GM12878 (cell line): Measurements from ENCODE around the gene MTAP. TPM values are rescaled to one million over a fixed set of nuclear protein-coding genes. Genes with fewer than 3 reads are reported as not detected.

Experiments used
- ATAC-seq: fragments of 200-7000 bp; cut with Tn5 transposase; 3 replicates; pipeline ENCODE4 v1.9.1; 2020; ENCODE audit warnings: mild to moderate bottlenecking, moderate library complexity
- BruUV-seq: library from RNA; stranded (reverse); fragments of 400-500 nt; replicated peaks from 2 replicates; lab custom pipeline; 2021; lab: Mats Ljungman, UMichigan
- CTCF ChIA-PET: fragments of 300-600 bp; sonication (Branson Sonifier 250); formaldehyde crosslinking; extraction: SDS; loops from one replicate; lab custom pipeline; 2021; ENCODE audit warnings: inconsistent platforms; lab: Yijun Ruan, JAX
- POLR2A ChIA-PET: fragments of 350-600 bp; formaldehyde crosslinking; extraction: SDS; loops from one replicate; lab custom pipeline; 2021; ENCODE audit warnings: inconsistent platforms; lab: Charles Lee
- RAD21 ChIA-PET: fragments of 300-600 bp; sonication (Branson Sonifier 250); formaldehyde crosslinking; loops from one replicate; lab custom pipeline; 2023; ENCODE audit warnings: antibody characterized with exemption; ENCODE audit not compliant: unreplicated experiment; lab: Charles Lee
- SMC1A ChIA-PET: fragments of 300-600 bp; sonication (Branson Sonifier 250); formaldehyde crosslinking; loops from one replicate; lab custom pipeline; 2023; ENCODE audit not compliant: unreplicated experiment, uncharacterized antibody; lab: Charles Lee
- DNase-seq: peaks from one replicate; pipeline ENCODE4 v3.0.0-alpha.2; 2011; ENCODE audit warnings: low read depth, low spot score
- FAIRE-seq: peaks from 3 replicates; lab custom pipeline; 2011; peaks lifted over from hg19 to GRCh38; lab: Jason Lieb, UNC
- H2AFZ ChIP-seq: 2 replicates; pipeline ENCODE4 v1.6.0; 2011; ENCODE audit warnings: low read depth, low read length, control low read depth; ENCODE audit not compliant: control insufficient read depth
- H3K27ac ChIP-seq: 2 replicates; pipeline ENCODE4 v1.5.1; 2011; ENCODE audit warnings: control low read depth; ENCODE audit not compliant: control insufficient read depth, insufficient read depth
- H3K27me3 ChIP-seq, 2 experiments: replicated peaks in 1 of 2; 2 replicates each; pipeline versions ENCODE4 v1.6.0 to v1.6.1; 2011; ENCODE audit warnings: low read length in 1 of 2; ENCODE audit not compliant: control insufficient read depth in 2 of 2, insufficient read depth in 2 of 2
- H3K36me3 ChIP-seq, 2 experiments: 2 replicates each; pipeline ENCODE4 v1.5.1; 2011; ENCODE audit warnings: low read length in 1 of 2; ENCODE audit not compliant: control insufficient read depth in 2 of 2, insufficient read depth in 2 of 2
- H3K4me1 ChIP-seq: 2 replicates; pipeline ENCODE4 v1.6.1; 2011; ENCODE audit warnings: mild to moderate bottlenecking, low read length, moderate library complexity, mixed read lengths; ENCODE audit not compliant: control insufficient read depth, insufficient read depth
- H3K4me2 ChIP-seq: 2 replicates; pipeline ENCODE4 v1.6.0; 2011; ENCODE audit warnings: control low read depth; ENCODE audit not compliant: control insufficient read depth, insufficient read depth
- H3K4me3 ChIP-seq: fragments of 200-600 bp; sonication (generic); 2 replicates; pipeline ENCODE4 v1.5.1; 2016
- H3K79me2 ChIP-seq: 2 replicates; pipeline ENCODE4 v1.6.0; 2011; ENCODE audit warnings: low read length; ENCODE audit not compliant: control insufficient read depth, insufficient read depth
- H3K9ac ChIP-seq: 2 replicates; pipeline ENCODE4 v1.8.0; 2011; ENCODE audit warnings: low read length, control low read depth, mixed read lengths; ENCODE audit not compliant: control insufficient read depth, insufficient read depth
- H3K9me3 ChIP-seq: replicated peaks from 3 replicates; pipeline ENCODE4 v1.5.1; 2011; ENCODE audit warnings: mild to moderate bottlenecking, low read length; ENCODE audit not compliant: control insufficient read depth, insufficient read depth
- H4K20me1 ChIP-seq: 2 replicates; pipeline ENCODE4 v1.6.0; 2011; ENCODE audit not compliant: control insufficient read depth, insufficient read depth
- CBX3 ChIP-seq: fragments of 200-600 bp; sonication (generic); IDR thresholded peaks from 2 replicates; pipeline ENCODE4 v1.6.1; 2016; ENCODE audit warnings: low read depth, borderline replicate concordance
- CBX5 ChIP-seq: sonication (generic); IDR thresholded peaks from 2 replicates; pipeline ENCODE4 v1.6.1; 2016; ENCODE audit warnings: low read depth, moderate library complexity, mild to moderate bottlenecking, inconsistent platforms
- HCFC1 ChIP-seq: fragments of 150-350 bp; IDR thresholded peaks from 2 replicates; pipeline ENCODE4 v1.6.1; 2014; ENCODE audit warnings: low read length
- IKZF2 ChIP-seq, 2 experiments: fragments of 450-650 bp; IDR thresholded peaks; 2 replicates each; pipeline ENCODE4 v1.6.1; 2017; ENCODE audit warnings: mild to moderate bottlenecking in 2 of 2, moderate library complexity in 2 of 2
- SREBF2 ChIP-seq: IDR thresholded peaks from 2 replicates; pipeline ENCODE4 v1.6.1; 2012; ENCODE audit warnings: mild to moderate bottlenecking, low read length
- STAT3 ChIP-seq: IDR thresholded peaks from 2 replicates; pipeline ENCODE4 v1.6.1; 2011; ENCODE audit warnings: low read depth, low read length, improper control_type of control experiment
- SUZ12 ChIP-seq: fragments of 200-600 bp; sonication (generic); IDR thresholded peaks from one replicate; pipeline ENCODE4 v1.6.1; 2018; ENCODE audit warnings: antibody characterized with exemption, mild to moderate bottlenecking; ENCODE audit not compliant: unreplicated experiment
- ZSCAN29 ChIP-seq: fragments of 450-650 bp; IDR thresholded peaks from 2 replicates; pipeline ENCODE4 v1.6.1; 2017; ENCODE audit warnings: mild to moderate bottlenecking, moderate library complexity
- WGBS: methylation state at CpG from one replicate; pipeline ENCODE4 v1.1.6; 2016; ENCODE audit warnings: low lambda C conversion rate; ENCODE audit not compliant: insufficient replicate concordance, insufficient coverage; ENCODE audit errors: missing lambda C conversion rate; 5-methylcytosine and 5-hydroxymethylcytosine counted together
- in situ Hi-C: fragments of 300-500 bp; cut with MboI; formaldehyde crosslinking; loops from 9 replicates; pipeline ENCODE4 v1.14.3; 2018; ENCODE audit warnings: mixed read lengths
- intact Hi-C: fragments of 100-400 bp; cut with micrococcal nuclease; formaldehyde crosslinking; loops from one replicate; pipeline ENCODE4 v1.14.2; 2022; ENCODE audit not compliant: unreplicated experiment
- polyA plus RNA-seq, 11 experiments: library from polyadenylated mRNA; depleted of rRNA in 4 of 11; unstranded in 6 of 11; stranded (reverse) in 5 of 11; fragments of >200 nt; fragmentation: Nextera tagmentation in 4 of 11; fragmentation: Illumina TruSeq in 1 of 11; extraction: Ambion mirVana in 4 of 11; extraction: Trizol in 1 of 11; gene quantifications; 1 replicate in 1 of 11; 2 replicates in 10 of 11; pipeline versions ENCODE4 v1.2.1 to v1.2.3, GENCODE V29; 2011 to 2016; ENCODE audit warnings: inconsistent platforms in 2 of 11, missing spikeins in 2 of 11, low read depth in 1 of 11
- total RNA-seq, 4 experiments: library from RNA; depleted of rRNA in 3 of 4; stranded (reverse); fragments of >200 nt in 3 of 4; fragmentation: Illumina TruSeq in 1 of 4; extraction: Trizol in 1 of 4; gene quantifications; 2 replicates each; pipeline versions ENCODE4 v1.2.1 to v1.2.3, GENCODE V29; 2013 to 2021
- TF ChIP-seq, protein P1 (sequence below): fragments of 450-650 bp; IDR thresholded peaks from 2 replicates; pipeline ENCODE4 v1.6.1; 2014; ENCODE audit warnings: mild to moderate bottlenecking

The MTAP gene
- total and polyA plus RNA-seq, 10 of the 15 experiments (the other 5 are each of a cell fraction or from before 2014, with no cell fraction given) = 16.4 to 29.9 (median 22.6) TPM

DNA sequence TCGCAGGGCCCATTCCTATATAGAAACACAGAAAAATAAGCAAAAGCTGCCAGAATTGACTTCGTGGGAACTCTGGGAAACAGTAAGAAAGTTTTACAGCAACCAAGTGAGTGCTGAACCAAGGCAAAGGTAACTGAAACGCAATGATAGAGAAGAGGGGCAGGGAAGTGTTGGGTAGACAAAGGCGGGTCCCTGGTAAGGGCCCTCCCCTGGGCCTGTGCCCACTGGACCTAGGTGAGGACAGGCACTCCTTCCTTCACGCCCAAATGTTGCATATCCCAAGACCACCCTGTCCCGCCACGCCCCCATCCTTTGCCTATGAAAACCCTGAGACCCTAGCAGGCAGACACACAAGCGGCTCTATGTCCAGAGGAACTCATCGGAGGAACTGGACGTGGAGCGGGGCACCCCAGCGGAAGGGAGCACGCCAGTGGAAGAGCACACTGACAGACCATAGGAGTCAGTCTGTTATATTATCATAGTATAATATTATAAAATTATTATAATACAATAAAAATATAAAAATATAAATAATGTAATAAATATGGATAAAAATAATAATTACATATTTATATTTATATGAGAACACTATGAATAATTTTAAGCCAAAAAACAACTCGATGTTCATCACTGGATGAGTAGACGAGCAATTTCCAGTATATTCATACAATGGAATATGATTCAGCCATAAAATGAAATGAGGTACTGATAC is 163.9 kb downstream of the MTAP start:
- no peak for DNase-seq
- RAD21 ChIA-PET = no interaction called here
- no peak for FAIRE-seq
- TF ChIP-seq STAT3 (no peak), SUZ12 (no peak), IKZF2 (IDR thresholded peaks at IDR 0.05) (no peak), CBX5 (no peak), HCFC1 (no peak), SREBF2 (no peak), CBX3 (no peak), ZSCAN29 (no peak)
- TF ChIP-seq, protein P1, sequence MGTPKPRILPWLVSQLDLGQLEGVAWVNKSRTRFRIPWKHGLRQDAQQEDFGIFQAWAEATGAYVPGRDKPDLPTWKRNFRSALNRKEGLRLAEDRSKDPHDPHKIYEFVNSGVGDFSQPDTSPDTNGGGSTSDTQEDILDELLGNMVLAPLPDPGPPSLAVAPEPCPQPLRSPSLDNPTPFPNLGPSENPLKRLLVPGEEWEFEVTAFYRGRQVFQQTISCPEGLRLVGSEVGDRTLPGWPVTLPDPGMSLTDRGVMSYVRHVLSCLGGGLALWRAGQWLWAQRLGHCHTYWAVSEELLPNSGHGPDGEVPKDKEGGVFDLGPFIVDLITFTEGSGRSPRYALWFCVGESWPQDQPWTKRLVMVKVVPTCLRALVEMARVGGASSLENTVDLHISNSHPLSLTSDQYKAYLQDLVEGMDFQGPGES = no peak
- CTCF ChIA-PET = interaction anchor here (0.9 kb wide), 2 partner anchors 41 to 71 kb away, joined by 3 read pairs; no protein-coding TSS in a partner anchor
- Histone ChIP-seq H3K4me3 (no peak overlapping the region), H3K9ac (no peak overlapping the region), H2AFZ (no peak overlapping the region), H3K36me3 (no peaks in the 10 kb centered on the region), H3K27ac (no peak overlapping the region), H3K27me3 (peaks cover 0 to 11% of the 10 kb centered on the region in 2 experiments; a peak in 2 of 4 replicates), H4K20me1 (no peaks in the 10 kb centered on the region), H3K4me2 (no peak overlapping the region), H3K9me3 (peaks cover 8% of the 10 kb centered on the region; the same call in 2 of the 3 replicates), H3K4me1 (peaks cover 8% of the 10 kb centered on the region), H3K79me2 (no peaks in the 10 kb centered on the region)
- POLR2A ChIA-PET = no interaction called here
- ATAC-seq = no peak; the same call in 2 of the 3 replicates
- BruUV-seq = no TSS peak
- intact Hi-C loops (no loop called here), in situ Hi-C loops (loop anchor here (5.0 kb wide), 1 partner anchor 51 kb away; no protein-coding TSS in a partner anchor)
- 70% methylated on average over 15 of the region's 15 CpGs for WGBS
- SMC1A ChIA-PET = no interaction called here
